ENCODE measurements around the gene ARPC1B.
"Not testable (repeated sequence)": the region's sequence is repeated elsewhere in the genome, so short reads cannot be mapped to it uniquely, and the experiment has no call there.

ARPC1B gene

GRCh38 chr7:99415513-99416127 lies 41.1 kb downstream of the ARPC1B start:
- peak; percentile 26 to 61 for DNase-seq

GRCh38 chr7:99418260-99418659 lies 43.7 kb downstream of the ARPC1B start:
- DNase-seq: no peak

GRCh38 chr7:99419323-99420021 lies 44.9 kb downstream of the ARPC1B start:
- DNase-seq: no peak

GRCh38 chr7:99420213-99420612 lies 45.7 kb downstream of the ARPC1B start:
- no peak for DNase-seq

- DNase-seq: no peak
Observed at GRCh38 chr7:99420986-99421385, 46.5 kb downstream of the ARPC1B start.

GRCh38 chr7:99422186-99422585 lies 47.7 kb downstream of the ARPC1B start:
- DNase-seq: peak; percentile 26 to 53

- peak; percentile 75 to 92 for DNase-seq
Observed at GRCh38 chr7:99422625-99423024, 48.1 kb downstream of the ARPC1B start.

- DNase-seq: no peak
Observed at GRCh38 chr7:99424932-99425730, 50.6 kb downstream of the ARPC1B start.

- DNase-seq: no peak
Observed at GRCh38 chr7:99428972-99429566, 54.5 kb downstream of the ARPC1B start.

- no peak for DNase-seq
Observed at GRCh38 chr7:99429756-99430155, 55.2 kb downstream of the ARPC1B start.

- not testable (repeated sequence) for DNase-seq
Observed at GRCh38 chr7:99431756-99432540, 57.4 kb downstream of the ARPC1B start.

- DNase-seq: no peak
Observed at GRCh38 chr7:99433158-99433557, 58.6 kb downstream of the ARPC1B start.

GRCh38 chr7:99437946-99438572 lies 63.5 kb downstream of the ARPC1B start:
- no peak for DNase-seq

GRCh38 chr7:99438573-99439480 lies 64.3 kb downstream of the ARPC1B start, which contains the start of the genes CPSF4 and PTCD1:
Gene CPSF4 (plus strand): TSS chr7:99438943. CDS start chr7:99439083, 140 bp downstream.
Gene PTCD1 (minus strand): TSS chr7:99438798. CDS start chr7:99435242, 3,556 bp downstream.
- DNase-seq: peak; percentile 93 to 98

- no peak for DNase-seq
Observed at GRCh38 chr7:99440195-99440594, 65.7 kb downstream of the ARPC1B start.

Data from NCI-H526 (cell line).